GM19240 (cell line): Measurements from ENCODE around the gene SLC25A53.
A peak's percentile ranks its signal among the peaks of the same experiment; 100 is the strongest.

ENCODE experiments used
- DNase-seq: peaks from one replicate; pipeline ENCODE4 v3.0.0; 2011; ENCODE audit warnings: low spot score; ENCODE audit not compliant: insufficient read length

Gene SLC25A53, protein sequence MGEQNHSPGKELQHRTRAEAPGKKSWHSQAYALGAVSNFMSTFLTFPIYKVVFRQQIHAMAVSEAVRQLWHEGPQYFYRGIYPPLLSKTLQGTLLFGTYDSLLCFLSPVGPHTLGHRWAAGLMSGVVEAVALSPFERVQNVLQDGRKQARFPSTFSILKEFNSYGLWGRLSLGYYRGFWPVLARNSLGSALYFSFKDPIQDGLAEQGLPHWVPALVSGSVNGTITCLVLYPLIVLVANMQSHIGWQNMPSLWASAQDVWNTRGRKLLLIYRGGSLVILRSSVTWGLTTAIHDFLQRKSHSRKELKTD

DNA sequence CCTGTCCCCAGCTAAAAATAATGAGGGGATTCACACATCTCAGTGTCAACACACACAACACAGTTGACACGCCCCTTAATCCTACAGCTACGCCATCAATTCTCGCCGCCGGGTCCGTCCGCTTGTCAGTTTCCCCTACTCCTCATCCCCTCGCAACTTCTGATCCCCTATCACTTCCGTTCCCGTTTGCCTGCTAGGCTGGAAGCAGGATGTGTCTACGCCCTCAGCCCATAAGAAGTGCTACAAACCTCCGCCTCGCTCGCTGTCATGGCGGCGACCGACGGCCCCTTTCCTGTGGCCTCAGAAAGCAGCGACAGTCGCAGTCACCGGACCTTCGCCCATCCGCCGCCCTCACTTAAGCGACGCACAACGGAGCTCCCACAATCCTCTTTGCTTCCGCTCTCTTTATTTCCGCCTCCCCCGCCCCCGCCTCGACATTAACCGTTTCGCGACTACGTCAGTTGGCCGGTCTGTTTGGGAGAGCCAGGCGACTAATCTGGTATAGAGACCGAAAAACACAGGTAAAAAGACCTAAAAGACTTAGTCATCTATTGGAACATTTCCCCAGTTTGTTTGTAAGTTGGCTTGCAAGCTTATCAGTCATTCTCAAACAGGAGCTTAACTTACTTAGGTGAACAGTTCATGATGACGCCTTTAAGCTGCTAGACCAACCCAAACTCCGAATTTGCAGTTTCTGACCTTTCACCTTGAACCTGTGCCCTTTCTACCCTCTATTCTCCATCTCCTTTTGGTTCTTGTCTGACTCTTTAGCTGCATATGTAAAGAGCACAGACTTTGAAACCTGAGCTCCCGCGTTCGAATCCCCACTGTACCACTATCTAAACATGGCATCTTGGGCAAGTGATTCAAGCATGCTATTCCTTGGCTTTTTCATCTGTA is at the start of gene SLC25A53:
Gene SLC25A53, minus strand, starts transcription at position 380 of the 900 bp plus-strand sequence. CDS start 51,752 bp downstream, outside the sequence.
- peak; percentile 8 for DNase-seq

DNA sequence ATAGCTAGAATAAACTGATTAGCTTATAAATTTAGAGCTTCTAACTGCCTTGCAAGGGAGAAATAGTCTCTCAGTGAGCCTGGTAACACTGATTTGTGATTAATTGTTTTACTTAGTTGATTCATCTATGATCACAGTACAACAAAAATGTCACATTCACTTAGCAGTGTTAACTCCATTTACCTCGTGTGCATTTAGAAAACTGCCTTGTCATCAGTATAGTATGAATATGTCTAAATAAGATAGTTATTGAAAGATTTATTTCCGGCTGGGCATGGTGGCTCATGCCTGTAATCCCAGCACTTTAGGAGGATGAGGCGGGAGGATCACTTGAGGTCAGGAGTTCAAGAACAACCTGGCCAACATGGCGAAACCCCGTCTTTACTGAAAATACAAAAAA is 48.7 kb upstream of the SLC25A53 start:
- no peak for DNase-seq

DNA sequence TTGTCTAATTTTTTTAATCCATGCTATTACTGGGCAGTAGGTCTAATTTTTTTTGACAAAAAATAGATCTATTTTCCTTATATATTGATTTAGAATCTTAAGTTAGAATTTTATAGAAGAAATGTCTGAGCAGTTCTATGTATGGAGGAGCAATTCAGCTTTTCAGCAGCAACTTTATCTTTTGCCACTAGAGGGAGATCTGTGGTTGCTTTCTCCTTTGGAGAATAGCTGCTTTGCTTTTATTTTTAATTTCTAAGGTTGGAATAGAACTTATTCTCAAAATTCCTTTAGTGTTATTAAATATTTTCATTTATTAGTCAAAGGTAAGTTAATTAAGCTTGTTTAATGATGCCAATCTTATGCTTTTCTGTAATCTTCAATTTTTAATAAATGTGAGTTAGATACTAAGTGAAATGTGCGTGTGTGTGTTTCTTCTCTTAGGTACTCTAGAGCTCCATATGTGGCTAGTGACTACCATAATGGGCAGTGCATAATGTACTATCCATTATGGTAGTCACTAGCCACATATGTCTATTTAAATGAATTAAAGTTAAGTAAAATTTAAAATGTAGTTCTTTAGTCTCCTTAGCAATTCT is 38.8 kb upstream of the SLC25A53 start:
- peak; percentile 2 for DNase-seq

DNA sequence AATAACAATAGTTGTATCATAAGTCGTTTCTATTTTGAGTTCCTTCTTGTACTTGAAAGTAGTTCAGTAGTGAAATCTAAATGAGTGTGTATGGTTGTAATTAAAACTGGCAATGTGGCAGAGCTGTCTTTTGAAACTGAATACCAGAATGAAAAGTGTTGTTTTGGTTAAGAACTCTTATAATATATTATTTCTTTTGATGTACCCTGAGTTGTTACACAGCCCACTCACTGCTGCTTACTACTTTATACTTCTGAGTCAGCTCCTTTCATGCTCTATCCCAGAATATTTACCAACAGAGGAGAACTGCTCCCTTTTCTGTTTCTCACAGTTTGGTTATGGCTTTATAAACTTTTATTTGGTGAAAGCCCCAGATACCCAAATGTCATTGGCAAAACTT is 38.2 kb upstream of the SLC25A53 start:
- DNase-seq: no peak

DNA sequence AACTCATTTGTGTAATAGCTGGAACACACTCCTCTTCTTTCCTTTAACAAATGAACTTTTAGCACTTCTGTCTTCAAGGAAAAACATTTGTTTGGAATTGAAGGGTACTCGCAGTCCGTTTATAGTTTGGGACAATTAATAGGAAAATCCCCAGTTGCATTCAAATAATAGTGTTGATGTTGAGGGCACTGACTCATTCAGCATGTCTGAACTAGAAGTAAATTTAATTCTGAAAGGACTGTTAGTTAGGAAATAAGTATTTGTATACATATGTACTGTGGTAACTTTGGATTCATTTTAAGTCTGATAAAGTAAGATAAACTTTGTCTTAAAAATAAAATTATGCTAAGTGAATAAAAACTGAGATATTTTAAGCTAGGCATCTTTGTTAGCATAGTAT is 36.7 kb upstream of the SLC25A53 start:
- no peak for DNase-seq

DNA sequence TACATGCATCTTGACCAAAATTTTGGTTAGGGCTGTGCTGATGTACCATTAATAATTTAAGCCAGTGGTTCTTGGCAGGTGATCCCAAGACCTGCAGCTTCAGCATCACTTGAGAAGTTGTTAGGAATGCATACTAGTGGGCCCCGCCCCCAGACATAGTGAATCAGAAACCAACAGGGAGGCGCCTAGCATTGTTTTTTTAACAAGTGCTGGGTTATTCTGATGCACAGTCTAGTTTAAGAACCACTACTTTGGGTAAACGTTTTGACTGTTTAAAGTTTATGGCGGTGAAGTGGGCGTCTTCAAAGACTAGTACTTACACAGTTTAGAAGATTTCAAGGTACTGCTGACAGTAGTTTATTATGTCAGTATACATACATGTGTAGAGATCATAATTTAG is 33.0 kb upstream of the SLC25A53 start:
- DNase-seq: no peak

DNA sequence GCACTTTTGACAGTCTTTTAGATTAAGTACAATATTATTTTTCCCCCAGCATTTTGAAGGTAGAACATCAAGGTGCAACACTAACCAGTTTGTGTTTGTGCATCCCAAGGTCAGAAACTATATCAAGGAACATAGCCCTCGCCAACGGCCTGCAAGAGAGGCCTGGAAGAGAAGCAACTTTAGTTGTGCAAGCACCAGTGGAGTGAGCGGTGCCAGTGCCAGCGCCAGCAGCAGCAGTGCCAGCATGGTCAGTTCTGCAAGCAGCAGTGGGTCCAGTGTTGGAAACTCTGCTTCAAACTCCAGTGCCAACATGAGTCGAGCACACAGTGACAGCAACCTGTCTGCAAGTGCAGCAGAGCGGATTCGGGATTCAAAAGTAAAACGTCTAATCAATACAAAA is 31.1 kb upstream of the SLC25A53 start:
- DNase-seq: no peak

DNA sequence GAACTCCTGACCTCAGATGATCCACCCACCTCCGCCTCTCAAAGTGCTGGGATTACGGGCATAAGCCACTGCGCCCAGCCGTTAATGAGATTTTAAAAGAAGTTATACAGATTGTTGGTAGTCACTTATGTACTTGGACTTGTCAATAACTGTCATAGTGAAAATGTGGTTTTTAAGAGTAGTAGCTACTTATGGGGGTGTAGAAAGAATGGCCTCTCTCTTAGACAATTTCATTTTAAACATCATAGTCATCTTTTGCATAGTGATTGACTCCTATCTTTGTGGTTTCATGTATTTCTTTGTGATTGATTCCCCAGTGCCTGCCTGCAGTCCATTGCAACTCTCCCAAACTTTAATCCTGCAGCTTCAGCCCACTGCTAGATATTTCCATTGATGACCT is 26.9 kb upstream of the SLC25A53 start:
- no peak for DNase-seq

DNA sequence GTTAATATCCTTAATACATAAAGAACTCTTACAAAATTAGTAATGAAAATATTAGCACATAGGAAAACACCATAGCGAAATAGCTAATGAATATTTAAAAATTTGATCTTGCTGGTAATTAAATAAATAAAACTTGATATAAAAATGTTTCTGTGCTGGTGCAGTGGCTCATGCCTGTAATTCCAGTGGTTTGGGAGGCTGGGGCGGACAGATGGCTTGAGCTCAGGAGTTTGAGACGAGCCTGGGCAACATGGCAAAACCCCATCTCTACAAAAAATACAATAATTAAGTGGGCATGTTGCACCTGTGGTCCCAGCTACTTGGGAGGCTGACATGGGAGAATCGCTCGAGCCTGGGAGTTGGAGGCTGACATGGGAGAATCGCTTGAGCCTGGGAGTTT is 17.0 kb upstream of the SLC25A53 start:
- DNase-seq: no peak

DNA sequence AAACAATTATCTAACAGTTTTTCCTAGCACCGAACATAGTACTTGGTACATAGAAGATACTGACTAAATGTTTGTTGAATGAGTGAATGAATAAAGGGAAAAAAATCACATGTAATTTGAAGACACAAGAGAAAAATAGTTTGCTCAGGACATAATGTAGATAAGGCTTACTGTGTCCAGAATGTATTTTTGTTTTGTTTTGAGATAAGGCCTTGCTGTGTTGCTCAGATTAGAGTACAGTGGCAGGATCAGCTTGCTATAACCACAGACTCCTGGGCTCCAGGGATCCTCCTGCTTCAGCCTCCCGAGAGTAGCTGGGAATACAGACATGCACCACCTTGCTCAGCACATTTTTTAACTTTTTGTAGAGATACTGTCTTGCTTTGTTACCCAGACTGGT is 16.0 kb upstream of the SLC25A53 start:
- no peak for DNase-seq

DNA sequence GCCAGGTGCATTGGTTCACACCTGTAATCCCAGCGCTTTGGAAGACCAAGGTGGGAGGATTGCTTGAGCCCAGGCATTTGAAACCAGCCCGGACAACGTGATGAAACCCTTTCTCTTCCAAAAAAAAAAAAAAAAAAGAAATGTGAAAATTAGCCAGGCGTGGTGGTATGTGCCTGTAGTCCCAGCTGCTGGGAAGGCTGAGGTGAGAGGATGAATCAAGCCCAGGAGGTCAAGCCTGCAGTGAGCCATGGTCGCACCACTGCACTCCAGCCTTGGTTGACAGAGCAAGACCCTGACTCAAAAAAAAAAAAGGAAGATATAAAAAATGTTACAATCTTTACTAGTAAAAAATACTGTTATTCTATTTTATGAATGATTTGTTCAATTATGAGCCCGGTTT is 15.3 kb upstream of the SLC25A53 start:
- no peak for DNase-seq

DNA sequence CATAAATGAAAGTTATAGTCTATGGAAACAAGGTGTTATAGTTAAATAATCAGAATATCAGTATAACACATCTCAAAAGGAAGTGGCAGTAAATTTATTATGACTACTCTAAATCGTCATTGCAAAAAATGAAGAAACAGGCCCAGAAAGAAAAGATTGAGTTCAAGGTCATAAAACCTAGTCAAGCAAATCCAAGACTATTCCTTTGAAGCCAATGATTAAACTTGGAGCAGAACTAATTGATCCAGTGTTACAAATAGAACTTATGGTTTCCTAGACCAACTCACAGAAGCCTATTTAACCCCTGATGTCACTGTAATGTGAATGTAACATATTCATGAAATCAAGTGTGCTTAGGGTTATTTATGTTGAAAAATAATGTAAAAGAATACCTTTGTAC is 11.3 kb upstream of the SLC25A53 start:
- DNase-seq: no peak

DNA sequence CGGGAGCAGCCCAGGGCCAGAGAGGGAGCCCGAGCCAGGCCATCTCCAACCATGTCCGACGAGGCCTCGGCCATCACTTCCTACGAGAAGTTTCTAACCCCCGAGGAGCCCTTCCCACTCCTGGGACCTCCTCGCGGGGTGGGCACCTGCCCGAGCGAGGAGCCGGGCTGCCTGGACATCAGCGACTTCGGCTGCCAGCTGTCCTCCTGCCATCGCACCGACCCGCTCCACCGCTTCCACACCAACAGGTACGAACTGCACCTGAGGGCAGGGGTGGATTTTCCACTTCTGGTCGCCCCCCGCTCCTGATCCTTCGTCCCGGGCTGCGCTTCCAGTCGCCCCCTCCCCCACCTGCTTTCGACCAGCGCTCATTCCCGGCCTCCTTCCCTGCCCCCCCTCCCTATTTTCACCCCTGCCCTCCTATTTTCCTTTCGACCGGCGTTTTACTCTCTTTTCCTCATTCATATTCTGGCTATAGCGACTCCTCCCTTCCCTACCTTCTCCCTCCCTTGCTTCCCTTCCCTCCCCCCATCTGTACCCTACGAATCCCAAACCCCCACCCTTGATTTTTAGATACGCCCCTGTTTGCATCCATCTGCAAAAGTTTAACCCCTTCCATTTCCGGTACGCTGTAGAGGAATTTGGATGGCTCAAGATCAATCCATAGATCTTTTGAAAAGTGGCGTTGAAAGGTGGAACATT is 10.1 kb upstream of the SLC25A53 start:
- DNase-seq: no peak

DNA sequence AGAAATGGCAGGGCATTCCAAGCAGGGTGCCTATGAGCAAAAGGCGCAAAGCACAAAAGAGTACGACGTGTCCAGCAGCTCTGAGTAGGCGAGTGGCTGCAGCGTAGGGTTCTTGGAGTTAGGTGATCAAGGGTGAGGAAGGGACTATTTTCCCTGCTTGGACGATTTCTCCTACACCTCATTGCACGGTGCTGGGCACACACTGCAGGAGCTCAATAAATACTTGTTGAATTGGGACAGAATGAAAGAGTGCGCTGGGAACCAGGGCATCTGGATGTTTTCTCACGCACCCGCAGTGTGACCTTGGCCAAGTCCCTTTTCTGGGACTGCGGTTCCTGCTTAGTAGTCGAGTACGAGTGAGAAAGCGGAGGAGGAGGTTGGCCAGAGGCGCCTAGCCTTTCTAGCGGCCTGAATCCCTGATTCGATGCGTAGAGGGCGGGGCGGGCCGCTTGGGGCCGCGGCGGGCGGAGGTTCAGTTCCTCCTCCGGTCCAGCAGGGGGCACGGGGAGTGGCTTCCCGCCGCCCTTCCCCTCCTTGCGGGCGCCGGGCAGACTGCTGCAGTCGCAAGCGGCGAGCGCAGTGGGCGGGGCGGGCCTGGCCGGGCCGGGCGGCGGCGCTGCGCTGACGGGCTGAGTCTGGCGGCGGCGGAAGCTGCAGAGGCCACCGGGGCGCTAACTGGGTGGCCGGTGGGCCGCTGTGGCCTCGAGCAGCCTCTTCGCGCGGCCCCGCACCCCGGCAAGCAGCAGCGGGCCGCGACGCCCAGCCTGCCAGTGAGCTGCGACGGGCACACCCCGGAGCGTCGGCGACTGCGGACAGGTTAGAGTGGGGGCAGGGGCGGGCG is 9.3 kb upstream of the SLC25A53 start, which contains the start of gene FAM199X:
Gene FAM199X, plus strand, starts transcription at position 560 of the 841 bp plus-strand sequence. CDS start 333 bp downstream, outside the sequence.
- peak; percentile 41 for DNase-seq

DNA sequence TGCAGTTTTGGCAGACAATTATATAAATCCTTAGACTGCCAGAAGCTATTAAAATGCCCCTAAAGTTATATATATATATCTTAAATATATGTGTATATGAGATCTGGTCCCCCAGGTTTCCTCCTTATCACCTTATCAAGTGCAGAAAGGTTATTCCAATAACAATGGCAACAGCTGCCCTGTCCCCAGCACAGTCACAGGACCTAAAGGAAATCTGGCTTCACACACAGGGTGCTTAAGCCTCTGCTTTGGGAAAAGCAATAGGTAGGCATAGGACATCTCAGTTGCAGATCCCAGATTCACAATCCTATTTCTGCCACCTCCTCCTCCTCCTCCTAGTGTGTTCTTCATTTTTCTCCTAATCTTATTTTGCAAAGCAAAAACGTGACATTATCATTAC is 5.8 kb downstream of the SLC25A53 start:
- no peak for DNase-seq

DNA sequence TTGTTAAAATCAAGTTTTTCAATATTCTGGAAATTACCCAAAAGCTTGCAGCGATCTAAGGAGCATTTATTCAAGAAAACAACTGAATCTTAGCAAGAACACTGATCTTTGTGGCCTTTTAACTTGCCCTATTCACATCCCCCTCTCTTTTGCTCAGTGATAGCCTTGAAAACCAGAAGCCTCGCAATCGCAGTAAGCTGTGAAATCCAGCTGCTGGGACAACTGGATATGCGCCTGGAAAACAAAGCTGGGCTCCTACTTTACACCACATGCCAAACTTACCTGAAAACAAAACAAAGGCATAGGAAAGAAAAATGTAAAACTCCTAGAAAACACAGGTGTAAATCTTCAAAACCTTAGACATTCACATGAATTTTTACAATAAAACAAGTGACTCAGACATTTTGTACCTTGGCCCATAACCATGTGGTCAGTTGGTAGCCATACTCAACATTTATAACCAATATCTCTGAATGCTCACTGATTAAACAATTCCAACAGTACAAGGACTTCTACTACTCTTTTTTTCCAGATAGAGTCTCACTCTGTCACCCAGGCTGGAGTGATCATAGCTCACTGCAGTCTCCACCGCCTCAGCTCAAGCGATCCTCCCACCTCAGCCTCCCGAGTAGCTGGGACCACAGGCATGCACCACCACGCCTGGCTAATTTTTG is 15.6 kb downstream of the SLC25A53 start:
- DNase-seq: no peak

DNA sequence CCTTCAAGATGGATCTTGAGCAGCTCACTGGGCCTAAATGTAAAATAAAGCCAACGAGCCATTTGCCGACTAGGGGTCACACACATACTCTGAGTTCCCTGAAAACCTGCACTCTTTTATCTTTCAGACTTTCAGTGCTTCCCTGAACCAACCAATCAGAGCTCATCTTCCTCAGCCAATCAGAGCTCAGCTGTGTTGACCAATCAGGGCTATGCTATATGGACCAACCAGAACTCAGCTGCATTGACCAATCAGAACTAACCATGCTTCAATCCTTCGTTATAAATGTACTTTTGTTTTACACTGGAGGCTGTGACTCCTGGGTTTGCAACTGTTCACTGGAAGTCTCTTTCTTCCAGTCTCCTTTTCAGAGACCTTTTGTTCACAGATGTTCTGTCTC is 19.3 kb downstream of the SLC25A53 start:
- DNase-seq: no peak

DNA sequence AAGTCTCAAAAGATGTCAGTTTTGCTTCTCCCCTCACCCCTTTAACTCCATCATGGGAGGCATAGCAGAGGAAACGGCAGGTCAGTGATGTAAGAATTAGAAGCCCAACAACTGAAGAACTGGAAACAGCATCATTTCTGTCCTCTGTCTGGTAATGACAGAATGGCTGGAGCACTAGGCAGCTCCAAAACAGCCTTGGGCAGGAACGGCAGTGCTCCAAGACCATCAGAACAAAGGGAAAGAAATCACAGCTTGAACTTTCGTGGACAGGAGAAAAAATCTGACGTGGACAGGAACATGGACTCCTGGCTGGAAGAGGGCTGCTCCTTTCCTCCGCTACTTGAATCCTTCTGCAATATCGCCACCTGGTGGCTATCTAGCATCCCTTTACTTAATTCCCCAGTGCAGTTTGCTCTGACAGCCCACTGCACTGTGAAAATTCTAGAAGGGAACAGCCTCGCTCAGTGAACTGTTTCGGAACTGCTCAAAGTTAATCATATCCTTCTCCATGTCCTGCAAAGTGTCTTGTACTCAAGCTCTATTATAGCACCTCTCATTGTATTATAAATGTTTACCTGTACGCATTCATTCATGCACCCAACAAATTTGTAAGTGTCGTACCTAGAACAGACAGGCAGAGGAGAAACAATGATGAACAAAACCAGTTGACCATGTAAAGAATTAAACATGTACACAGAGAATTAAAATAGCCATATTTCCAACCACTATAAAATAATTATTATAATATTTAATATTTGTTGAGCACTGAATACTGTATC is 20.4 kb downstream of the SLC25A53 start:
- peak; percentile 52 for DNase-seq

DNA sequence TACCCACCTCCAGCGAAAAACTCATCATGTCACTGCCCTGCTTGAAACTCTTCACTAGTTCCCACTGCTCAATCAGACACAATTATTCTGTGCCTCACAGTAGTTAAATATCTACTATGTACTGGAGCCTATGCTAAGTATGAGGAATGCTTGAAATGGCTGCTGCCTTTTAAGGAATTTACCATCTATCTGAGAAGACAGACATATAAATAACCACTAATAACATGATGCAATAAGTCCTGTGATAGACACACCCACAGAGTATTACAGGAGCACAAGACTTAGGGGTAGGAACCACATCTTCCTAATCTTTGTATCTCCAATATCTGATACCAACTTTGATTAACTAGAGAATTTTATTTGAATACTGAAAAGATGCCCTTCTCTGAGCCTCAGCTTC is 21.1 kb downstream of the SLC25A53 start:
- no peak for DNase-seq
